C4-2B (cell line): ENCODE measurements around the gene RAB3IL1.
A peak's percentile ranks its signal among the peaks of the same experiment; 100 is the strongest.

Experiments used
- H3K27ac ChIP-seq: fragments of 450-650 bp; 2 replicates; pipeline ENCODE4 v1.5.1; 2017
- ZFX ChIP-seq: fragments of 450-650 bp; IDR thresholded peaks from 2 replicates; pipeline ENCODE4 v1.6.1; 2017
- TF ChIP-seq, protein P1 (sequence below): fragments of 450-650 bp; conservative IDR thresholded peaks from 2 replicates; pipeline ENCODE4 v1.5.1; 2017; ENCODE audit warnings: mild to moderate bottlenecking

RAB3IL1 gene

DNA sequence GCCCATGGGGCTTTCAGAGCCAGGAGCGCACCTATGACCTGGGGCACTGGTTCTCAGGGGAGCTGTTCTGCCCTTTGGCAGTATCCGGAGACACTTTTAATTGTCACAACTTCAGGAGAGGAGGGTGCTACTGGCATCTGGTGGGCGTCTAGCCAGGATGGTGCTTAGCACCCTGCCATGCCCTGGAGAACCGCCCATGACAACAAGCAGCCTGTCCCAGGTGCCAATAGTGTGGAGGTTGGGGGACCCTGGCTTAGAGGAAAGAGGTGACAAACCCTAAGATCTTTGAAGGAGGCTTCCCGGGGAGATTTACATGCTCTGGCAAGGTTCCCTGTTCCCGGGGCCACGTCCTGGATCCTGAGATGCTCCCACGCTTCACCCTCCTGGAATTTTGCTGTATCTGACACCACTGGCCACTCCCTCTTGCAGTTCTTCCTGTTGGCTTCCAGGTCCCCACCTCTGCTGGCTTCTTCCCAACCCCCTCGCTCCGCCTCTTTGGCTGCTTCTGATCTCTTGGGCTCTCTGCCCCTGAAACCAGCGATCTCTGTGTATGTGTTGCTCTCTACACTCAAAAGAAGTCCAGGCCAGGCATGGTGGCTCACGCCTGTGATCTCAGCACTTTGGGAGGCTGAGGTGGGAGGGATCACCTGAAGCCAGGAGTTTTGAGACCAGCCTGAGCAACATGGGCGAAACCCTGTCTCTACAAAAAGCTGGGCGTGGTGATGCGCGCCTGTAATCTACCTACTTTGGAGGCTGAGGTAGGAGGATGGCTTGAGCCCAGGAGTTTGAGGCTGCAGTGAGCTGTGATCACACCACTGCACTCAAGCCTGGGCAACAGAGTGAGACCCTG is 57.1 kb downstream of the RAB3IL1 start:
- peak overlapping the region; percentile 14 for H3K27ac ChIP-seq
- no peak for TF ChIP-seq ZFX
- TF ChIP-seq, protein P1, sequence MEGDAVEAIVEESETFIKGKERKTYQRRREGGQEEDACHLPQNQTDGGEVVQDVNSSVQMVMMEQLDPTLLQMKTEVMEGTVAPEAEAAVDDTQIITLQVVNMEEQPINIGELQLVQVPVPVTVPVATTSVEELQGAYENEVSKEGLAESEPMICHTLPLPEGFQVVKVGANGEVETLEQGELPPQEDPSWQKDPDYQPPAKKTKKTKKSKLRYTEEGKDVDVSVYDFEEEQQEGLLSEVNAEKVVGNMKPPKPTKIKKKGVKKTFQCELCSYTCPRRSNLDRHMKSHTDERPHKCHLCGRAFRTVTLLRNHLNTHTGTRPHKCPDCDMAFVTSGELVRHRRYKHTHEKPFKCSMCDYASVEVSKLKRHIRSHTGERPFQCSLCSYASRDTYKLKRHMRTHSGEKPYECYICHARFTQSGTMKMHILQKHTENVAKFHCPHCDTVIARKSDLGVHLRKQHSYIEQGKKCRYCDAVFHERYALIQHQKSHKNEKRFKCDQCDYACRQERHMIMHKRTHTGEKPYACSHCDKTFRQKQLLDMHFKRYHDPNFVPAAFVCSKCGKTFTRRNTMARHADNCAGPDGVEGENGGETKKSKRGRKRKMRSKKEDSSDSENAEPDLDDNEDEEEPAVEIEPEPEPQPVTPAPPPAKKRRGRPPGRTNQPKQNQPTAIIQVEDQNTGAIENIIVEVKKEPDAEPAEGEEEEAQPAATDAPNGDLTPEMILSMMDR = no peak

DNA sequence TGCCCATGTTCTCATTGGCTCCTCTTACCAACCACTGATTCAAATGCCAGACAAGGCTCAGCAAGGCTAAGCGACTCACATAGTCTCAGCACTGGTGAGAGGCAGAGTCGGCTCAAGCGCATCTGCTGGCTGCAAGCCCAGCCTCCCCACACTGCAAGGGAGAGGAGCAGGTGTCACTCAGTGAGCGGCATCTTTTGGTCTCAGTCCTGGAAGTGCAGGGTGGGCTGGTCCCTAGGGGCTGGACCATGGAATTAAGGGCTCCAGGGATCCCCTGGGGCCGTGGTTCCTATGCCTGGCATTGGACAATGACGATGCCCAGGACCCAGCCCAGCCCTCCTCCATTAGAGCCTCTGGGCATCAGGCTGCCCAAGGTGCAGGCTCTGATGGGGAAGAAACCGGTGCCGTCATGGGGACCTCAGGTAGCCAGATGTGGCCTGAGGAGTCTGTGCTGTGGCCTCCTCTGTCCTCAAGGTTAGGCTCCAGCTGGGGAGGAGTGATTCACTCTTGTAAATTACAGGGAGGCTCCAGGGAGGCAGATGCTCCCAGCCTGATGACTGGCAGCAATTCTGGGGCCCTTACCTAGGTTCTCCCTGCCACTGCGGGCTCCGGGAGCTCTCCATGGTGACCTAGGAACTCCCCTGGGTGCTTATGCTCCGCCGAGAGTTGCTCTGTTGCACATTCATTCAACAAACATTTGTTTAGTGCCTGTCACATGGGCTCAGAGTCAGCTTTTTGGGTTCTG is 61.3 kb downstream of the RAB3IL1 start:
- no peak overlapping the region for H3K27ac ChIP-seq
- TF ChIP-seq ZFX = no peak
- TF ChIP-seq, protein P1 = no peak

DNA sequence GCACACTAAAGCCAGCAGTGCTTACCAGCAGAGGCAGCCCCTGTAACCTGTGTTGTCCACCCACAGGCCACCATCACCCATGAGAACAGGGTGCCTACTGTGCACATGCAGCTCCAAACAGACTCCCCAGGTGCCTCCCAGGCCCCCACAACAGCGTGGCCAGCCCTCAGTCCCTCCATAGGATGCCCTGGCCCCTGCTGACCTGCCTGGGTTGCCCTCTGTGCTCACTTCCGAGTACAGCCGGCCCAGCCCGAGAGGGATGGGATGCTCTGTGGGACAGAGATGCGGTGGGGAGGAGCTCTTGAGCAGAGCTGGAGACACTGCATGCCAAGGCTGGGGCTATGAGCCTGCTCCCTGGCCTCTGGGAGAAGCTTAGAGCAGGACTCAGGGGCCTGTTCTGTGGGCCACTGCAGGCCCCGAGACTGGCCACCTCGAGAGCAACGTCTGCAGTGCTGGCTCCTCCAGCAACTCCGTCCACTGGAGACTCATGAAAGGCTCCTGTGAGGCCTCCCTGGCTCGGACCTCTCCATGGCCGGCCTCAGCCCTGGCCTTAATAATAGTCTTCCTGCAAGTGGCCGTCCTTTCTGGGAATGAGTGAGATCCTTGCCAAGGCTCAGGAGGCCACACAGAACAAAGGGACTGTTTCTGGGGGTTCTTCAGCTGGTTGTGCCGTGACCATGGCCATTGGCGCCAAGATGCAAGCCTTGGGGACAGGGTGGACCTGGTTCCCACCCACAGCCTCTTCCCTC is 62.2 kb downstream of the RAB3IL1 start:
- no peak for TF ChIP-seq ZFX
- TF ChIP-seq, protein P1 = no peak
- H3K27ac ChIP-seq = no peak overlapping the region; the same call in 1 of the 2 replicates

DNA sequence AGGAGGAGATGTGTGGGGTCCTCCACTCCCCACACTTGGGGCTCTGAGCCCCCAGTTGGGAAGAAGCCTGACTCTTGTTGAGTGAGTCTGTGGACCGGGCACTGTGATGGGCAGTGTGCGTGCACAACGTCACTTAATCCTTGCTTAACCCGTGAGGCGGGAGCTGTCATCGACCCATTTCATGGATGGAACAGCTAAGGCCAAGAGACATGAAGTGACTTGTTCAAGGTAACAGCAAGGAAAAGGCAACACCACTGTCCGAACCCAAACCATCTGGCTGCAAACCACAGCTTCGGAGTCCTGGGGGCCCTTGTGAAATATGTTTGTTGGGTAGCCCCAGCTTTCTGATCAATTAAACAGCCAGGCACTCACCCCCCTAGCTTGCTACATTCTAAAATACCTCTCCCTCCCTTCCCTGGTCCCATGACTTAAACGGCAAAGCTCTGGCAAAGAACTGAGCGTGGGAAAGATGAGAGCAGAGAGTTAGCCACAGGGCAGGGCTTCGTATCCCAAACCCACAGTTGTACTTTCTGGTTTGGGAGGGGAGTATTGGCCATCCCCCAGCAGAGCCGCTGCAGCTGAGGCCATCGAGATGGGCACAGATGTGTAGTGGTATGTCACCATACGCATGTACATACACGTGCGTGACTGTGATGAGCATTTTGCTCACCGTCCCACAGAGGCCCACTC is 63.0 kb downstream of the RAB3IL1 start:
- no peak overlapping the region; the same call in 1 of the 2 replicates for H3K27ac ChIP-seq
- no peak for TF ChIP-seq ZFX
- TF ChIP-seq, protein P1 = no peak

DNA sequence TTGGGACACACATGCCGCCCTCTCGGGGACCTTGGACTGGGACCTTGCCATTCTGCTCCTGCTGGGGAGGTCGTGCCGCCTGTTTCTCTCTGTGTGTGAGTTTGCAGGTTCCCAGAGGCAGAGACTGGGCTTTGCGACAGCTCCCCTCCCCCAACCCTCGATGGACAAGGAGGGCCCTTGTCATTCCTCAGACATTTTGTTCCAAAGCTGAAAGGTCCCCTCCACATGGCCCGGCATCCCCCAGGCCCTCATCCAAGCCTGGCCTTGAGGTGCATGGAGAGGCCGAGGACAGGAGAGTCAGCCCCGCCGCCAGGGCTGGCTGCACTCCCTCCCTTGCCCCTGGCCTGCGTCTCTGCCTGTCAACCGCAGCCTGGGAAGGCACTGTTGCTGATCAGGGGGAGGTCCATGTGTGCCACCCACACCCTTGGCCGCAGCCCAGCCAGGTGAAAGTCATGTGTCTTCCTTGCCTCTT is 63.6 kb downstream of the RAB3IL1 start:
- H3K27ac ChIP-seq = no peak overlapping the region
- TF ChIP-seq, protein P1 = no peak
- TF ChIP-seq ZFX = no peak

DNA sequence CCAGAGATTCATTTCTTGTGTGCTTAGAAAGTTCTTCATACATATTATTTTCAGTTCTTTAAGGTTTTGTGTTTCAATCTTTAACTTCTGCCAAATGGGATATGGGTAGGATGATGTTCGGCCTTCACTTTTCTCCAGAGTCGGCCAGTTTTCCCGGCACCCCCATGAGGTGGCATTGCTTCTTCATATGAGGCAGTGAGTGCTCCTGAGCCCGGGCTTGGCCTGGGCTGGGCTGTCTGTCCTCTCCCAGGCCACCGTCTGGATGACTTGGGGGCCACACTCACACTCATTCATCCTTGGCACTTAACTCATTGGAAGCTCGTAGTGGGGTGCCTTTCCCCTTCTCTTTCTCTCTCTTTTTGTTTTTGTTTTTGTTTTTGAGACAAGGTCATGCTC is 65.5 kb downstream of the RAB3IL1 start:
- TF ChIP-seq ZFX = no peak
- TF ChIP-seq, protein P1 = no peak
- no peak overlapping the region for H3K27ac ChIP-seq
